BLaER1 (cell line): ENCODE results near the gene PAK4.
"Not testable (repeated sequence)": the region's sequence is repeated elsewhere in the genome, so short reads cannot be mapped to it uniquely, and the experiment has no call there.

Source experiments
- H3K27ac ChIP-seq: shearing (Covaris generic); formaldehyde crosslinking; 2 replicates; pipeline ENCODE4 v1.8.1; 2022
- H3K27me3 ChIP-seq: shearing (Covaris generic); formaldehyde crosslinking; 2 replicates; pipeline ENCODE4 v1.8.1; 2022
- H3K36me3 ChIP-seq: shearing (Covaris generic); formaldehyde crosslinking; 2 replicates; pipeline ENCODE4 v1.8.1; 2022
- H3K4me1 ChIP-seq: shearing (Covaris generic); formaldehyde crosslinking; 2 replicates; pipeline ENCODE4 v1.8.1; 2022
- H3K4me2 ChIP-seq: shearing (Covaris generic); formaldehyde crosslinking; 2 replicates; pipeline ENCODE4 v1.8.1; 2022
- H3K4me3 ChIP-seq: shearing (Covaris generic); formaldehyde crosslinking; 2 replicates; pipeline ENCODE4 v1.8.1; 2022
- H3K9ac ChIP-seq: shearing (Covaris generic); formaldehyde crosslinking; 2 replicates; pipeline ENCODE4 v1.8.1; 2022
- H3K9me3 ChIP-seq: shearing (Covaris generic); formaldehyde crosslinking; 2 replicates; pipeline ENCODE4 v1.8.1; 2022
- H4K20me1 ChIP-seq: shearing (Covaris generic); formaldehyde crosslinking; 2 replicates; pipeline ENCODE4 v1.8.1; 2022
- Cebpa-rat ChIP-seq: shearing (Covaris generic); IDR thresholded peaks from 2 replicates; pipeline ENCODE4 v1.8.1; 2022

Gene PAK4

DNA sequence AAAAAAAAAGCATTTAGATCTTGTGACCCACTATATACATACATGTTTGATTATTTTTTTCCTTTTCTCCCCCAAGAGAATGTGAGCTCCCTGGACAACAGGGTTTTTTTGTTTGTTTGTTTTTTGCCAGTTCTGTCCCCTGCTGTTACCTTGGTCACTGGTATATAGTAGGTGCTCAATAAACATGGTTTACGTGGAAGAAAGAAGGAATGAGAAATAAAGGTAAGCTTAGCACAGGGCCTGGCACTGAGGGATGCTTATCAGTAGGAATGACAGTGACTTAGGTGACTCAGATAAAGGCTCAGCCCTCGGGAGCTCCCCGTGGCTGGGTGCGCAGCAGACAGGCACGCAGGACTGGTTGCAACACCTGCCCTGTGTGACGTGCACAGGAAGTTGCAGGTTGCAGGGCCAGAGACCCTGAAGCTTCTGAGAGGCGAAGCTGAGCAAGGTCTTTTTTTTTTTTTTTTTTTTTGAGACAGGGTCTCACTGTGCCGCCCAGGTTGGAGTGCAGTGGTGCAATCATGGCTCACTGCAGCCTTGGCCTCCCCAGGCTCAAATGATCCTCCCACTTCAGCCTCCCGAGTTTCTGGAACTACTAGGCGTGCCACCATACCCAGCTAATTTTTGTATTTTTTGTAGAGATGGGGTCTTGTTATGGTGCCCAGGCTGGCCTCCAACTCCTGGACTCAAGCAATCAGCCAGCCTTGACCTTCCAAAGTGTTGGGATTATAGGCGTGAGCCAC, 10.3 kb upstream of the PAK4 start:
- H3K4me2 ChIP-seq, result no peak overlapping the region
- no peaks in the 10 kb centered on the region for H3K9me3 ChIP-seq
- H3K27ac ChIP-seq, result no peak overlapping the region
- H3K4me1 ChIP-seq, result peaks cover 10% of the 10 kb centered on the region
- no peak overlapping the region for H3K9ac ChIP-seq
- no peaks in the 10 kb centered on the region for H3K27me3 ChIP-seq
- no peaks in the 10 kb centered on the region for H4K20me1 ChIP-seq
- no peaks in the 10 kb centered on the region for H3K36me3 ChIP-seq
- no peak overlapping the region for H3K4me3 ChIP-seq
- no peak for TF ChIP-seq Cebpa-rat

DNA sequence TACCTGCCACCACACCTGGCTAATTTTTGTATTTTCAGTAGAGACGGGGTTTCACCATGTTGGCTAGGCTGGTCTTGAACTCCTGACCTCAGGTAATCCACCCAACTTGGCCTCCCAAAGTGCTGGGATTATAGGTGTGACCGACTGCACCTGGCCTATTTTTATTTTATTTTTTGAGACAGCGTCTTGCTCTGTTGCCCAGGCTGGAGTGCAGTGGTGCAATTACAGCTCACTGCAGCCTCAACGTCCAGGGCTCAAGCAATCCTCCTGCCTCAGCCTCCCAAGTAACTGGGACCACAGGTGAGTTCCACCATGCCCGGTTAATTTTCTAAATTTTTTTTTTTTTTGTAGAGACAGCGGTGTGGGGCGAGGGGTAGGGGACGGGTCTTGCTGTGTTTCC, 8.6 kb upstream of the PAK4 start:
- not testable (repeated sequence) for H3K27ac ChIP-seq, H3K4me3 ChIP-seq, H3K4me1 ChIP-seq, H3K27me3 ChIP-seq, H3K9ac ChIP-seq, H3K9me3 ChIP-seq, H3K36me3 ChIP-seq, H3K4me2 ChIP-seq, H4K20me1 ChIP-seq

DNA sequence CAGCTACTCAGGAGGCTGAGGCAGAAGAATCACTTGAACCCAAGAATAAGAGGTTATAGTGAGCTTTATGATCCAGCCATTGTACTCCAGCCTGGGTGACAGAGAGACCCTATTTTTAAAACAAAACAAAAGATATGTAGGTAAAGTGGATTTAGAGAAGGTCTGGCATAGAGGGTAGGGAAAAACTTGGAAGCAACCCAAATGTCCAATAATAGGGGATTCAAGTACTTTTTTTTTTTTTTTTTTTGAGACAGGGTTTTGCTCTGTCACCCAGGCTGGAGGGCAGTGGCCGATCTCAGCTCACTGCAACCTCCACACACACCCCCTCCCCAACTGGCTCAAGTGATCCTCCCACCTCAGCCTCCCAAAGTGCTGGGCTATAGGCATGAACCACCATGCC, 5.8 kb upstream of the PAK4 start:
- no peak overlapping the region for H3K27ac ChIP-seq
- H3K9ac ChIP-seq, result no peak overlapping the region
- no peaks in the 10 kb centered on the region for H3K27me3 ChIP-seq
- no peaks in the 10 kb centered on the region for H3K9me3 ChIP-seq
- no peak overlapping the region for H3K4me3 ChIP-seq
- no peaks in the 10 kb centered on the region for H3K36me3 ChIP-seq
- H3K4me1 ChIP-seq, result peaks cover 8% of the 10 kb centered on the region; the same call in 1 of the 2 replicates
- TF ChIP-seq Cebpa-rat, result no peak
- H4K20me1 ChIP-seq, result no peaks in the 10 kb centered on the region
- no peak overlapping the region for H3K4me2 ChIP-seq

DNA sequence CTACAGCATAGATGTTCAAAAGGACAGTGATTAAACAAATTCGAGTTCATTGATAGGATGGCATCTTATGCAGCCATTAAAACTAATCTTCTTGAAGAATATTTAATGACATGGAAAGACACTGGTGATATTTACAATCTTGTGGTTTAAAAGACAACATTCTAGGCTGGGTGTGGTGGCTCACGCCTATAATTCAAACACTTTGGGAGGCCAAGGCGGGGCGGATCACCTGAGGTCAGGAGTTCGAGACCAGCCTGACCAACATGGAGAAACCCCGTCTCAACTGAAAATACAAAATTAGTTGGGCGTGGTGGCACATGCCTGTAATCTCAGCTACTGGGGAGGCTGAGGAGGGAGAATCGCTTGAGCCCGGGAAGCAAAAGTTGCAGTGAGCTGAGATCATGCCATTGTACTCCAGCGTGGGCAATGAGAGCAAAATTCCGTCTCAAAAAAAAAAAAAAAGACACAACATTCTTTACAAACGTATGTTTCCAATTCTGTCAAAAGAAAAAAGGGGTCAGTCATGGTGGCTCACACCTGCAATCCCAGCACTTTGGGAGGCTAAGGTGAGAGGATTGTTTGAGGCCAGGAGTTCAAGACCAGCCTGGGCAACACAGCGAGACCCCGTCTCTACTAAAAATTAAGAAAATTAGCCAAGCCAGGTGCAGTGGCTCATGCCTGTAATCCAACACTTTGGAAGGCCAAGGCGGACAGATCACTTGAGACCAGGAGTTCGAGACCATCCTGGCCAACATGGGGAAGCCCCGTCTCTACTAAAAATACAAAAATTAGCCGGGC, 2.5 kb upstream of the PAK4 start:
- H3K4me2 ChIP-seq, result 0 out of 2 replicates have a peak overlapping the region, but pooled peaks have one; percentile 31
- no peaks in the 10 kb centered on the region for H3K9me3 ChIP-seq
- peaks cover 18% of the 10 kb centered on the region for H4K20me1 ChIP-seq
- no peaks in the 10 kb centered on the region for H3K27me3 ChIP-seq
- TF ChIP-seq Cebpa-rat, result no peak
- H3K4me1 ChIP-seq, result peaks cover 36% of the 10 kb centered on the region
- no peaks in the 10 kb centered on the region for H3K36me3 ChIP-seq
- H3K27ac ChIP-seq, result no peak overlapping the region
- H3K4me3 ChIP-seq, result no peak overlapping the region
- peak overlapping the region; percentile 38; the same call in 1 of the 2 replicates for H3K9ac ChIP-seq

DNA sequence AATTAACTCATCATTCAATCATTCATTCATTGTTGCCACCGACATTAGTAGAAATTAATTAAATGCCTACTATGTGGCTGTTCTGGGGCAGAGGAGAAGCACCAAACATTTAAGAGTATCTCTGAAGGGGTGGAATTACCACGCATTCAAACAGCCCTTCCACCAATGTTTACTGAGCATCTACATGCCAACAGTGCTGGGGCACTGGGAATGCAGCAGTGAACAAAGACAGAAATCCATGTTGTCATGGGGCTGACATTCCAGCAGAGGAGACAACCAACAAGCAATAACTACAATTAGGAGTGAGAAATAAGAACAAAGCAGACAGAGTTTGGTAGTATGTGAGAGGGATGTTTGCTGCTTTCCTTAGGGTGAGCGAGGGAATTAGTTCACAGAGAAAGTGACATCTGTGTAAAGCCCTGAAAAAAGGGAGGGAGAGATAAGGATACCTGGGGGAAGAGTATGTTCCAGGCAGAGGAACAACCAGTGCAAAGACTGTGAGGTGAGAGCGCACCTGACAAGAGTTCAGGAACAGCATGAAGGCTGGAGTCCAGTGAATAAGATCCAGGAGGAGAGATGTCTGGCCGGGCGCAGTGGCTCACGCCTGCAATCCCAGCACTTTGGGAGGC, 1.3 kb upstream of the PAK4 start:
- Histone ChIP-seq H3K4me2 (no peak overlapping the region; the same call in 1 of the 2 replicates), H3K4me1 (peaks cover 47% of the 10 kb centered on the region), H3K36me3 (no peaks in the 10 kb centered on the region), H3K4me3 (no peak overlapping the region), H3K27ac (no peak overlapping the region), H4K20me1 (peaks cover 29% of the 10 kb centered on the region), H3K9me3 (no peaks in the 10 kb centered on the region), H3K9ac (no peak overlapping the region), H3K27me3 (no peaks in the 10 kb centered on the region)
- TF ChIP-seq Cebpa-rat, result no peak

DNA sequence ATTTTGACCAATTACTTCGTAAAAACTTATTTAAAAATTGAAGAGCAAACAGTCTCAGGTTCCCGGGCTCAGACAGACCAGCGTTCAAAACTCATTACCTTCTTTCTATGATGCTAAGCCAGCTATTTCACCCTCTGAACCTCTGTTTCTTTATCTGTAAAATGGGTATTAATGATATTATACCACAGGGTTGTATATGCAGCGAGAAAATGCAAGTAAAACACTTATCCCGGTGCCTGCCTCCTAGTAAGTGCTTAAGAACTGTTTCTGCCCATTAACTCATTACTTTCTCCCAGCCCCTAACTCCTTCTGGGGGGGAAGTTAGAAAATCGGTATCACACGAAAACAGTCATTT, 410 bp upstream of the PAK4 start:
- peaks cover 30% of the 10 kb centered on the region for H4K20me1 ChIP-seq
- no peaks in the 10 kb centered on the region for H3K27me3 ChIP-seq
- H3K4me2 ChIP-seq, result peak overlapping the region; percentile 99
- H3K9ac ChIP-seq, result peak overlapping the region; percentile 85; the same call in 1 of the 2 replicates
- H3K36me3 ChIP-seq, result no peaks in the 10 kb centered on the region
- no peaks in the 10 kb centered on the region for H3K9me3 ChIP-seq
- no peak for TF ChIP-seq Cebpa-rat
- H3K4me1 ChIP-seq, result peaks cover 56% of the 10 kb centered on the region
- H3K27ac ChIP-seq, result no peak overlapping the region; the same call in 1 of the 2 replicates
- peak overlapping the region; percentile 89 for H3K4me3 ChIP-seq

DNA sequence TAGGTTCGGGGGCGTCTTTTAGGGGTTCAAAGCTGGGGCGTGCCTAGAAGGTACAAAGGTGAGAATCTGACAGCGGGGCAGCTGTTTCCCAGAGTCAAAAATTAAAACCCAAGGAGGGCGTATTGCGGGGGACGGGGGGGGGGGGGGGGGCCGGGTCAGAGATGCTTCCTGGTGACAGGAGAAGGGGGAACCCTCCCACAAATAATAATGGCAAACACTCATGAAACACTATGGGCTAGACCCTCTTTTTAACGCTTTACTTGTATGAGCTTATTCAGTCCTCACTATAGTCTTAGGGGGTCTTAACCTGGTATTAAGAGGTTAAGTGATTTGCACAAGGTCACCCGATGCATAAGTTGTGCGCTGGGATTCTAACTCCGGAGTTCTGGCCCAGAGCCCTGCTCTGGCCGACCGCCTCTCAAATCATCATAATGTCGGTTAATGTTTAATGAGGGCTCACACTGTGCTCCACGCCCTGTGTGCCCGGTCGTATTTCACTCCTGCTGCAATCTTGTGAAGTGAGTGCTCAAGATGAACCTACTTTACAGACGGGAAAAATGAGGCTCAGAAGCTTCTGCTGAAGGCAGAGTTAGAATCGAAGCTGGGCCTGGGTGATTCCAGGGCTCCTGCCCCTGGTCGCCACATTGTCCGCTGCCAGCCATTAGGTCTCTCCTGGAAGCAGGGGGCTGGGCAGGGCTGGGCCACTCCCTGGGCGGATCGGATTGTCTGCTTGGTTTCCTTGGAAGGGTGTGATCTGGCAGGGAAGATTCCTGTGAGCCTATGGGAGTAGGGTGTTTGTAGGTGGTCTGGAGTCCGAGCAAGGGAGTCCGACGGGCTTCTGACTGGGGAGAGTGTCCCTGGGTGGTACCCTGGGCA, 964 bp downstream of the PAK4 start:
- no peak for TF ChIP-seq Cebpa-rat
- H3K4me1 ChIP-seq, result peaks cover 70% of the 10 kb centered on the region
- peaks cover 44% of the 10 kb centered on the region for H4K20me1 ChIP-seq
- no peaks in the 10 kb centered on the region for H3K9me3 ChIP-seq
- H3K9ac ChIP-seq, result peak overlapping the region; percentile 85
- H3K36me3 ChIP-seq, result no peaks in the 10 kb centered on the region
- peak overlapping the region; percentile 99 for H3K4me2 ChIP-seq
- peak overlapping the region; percentile 89 for H3K4me3 ChIP-seq
- no peaks in the 10 kb centered on the region for H3K27me3 ChIP-seq
- H3K27ac ChIP-seq, result peak overlapping the region; percentile 89; the same call in 1 of the 2 replicates

DNA sequence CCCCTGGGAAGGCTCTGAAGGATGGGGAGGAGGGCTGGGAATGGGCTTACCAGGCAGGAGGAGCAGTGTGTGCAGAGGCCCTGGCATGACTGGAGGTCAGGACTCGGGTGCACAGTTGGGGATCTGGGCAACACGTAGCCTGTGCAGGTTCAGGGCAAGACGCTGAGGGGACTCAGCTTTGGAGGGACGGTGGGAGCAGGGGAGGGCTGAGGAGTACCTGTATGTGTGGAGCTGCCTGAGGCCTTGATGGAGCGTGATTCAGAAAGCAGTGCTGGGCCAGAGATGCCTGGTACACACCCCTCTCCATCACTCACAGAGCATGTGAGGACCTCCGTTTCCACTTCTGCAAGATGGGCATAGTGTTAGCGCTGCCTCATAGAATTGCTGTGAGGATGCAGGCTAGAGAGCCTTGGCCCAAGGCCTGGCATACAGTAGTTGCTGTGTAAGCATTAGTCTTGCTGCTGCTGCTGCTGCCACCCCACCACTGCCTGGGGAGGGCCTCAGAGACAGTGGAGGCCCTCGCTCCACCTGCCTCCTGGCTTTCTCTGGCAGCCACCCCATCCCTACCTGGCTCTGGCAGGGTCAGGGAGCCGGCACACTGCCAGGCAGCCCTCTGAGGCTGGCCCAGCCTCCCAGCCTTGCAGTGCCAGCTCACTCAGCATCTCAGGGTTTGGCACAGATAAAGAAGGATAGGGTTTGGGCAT, 2.4 kb downstream of the PAK4 start:
- Histone ChIP-seq H3K4me1 (peaks cover 84% of the 10 kb centered on the region), H3K27ac (peak overlapping the region; percentile 34), H3K9me3 (no peaks in the 10 kb centered on the region), H3K4me2 (peak overlapping the region; percentile 99), H3K9ac (0 out of 2 replicates have a peak overlapping the region, but pooled peaks have one; percentile 85), H3K4me3 (no peak overlapping the region), H4K20me1 (peaks cover 58% of the 10 kb centered on the region), H3K27me3 (no peaks in the 10 kb centered on the region), H3K36me3 (no peaks in the 10 kb centered on the region)
- no peak for TF ChIP-seq Cebpa-rat
